HCT116 (cell line): ENCODE results near the gene AGPAT2. TPM values are rescaled to one million over a fixed set of nuclear protein-coding genes. Genes with fewer than 3 reads are reported as not detected.
A peak's percentile ranks its signal among the peaks of the same experiment; 100 is the strongest.

Source experiments
- ATAC-seq: fragments of 200-7000 bp; cut with Tn5 transposase; 2 replicates; pipeline ENCODE4 v1.9.1; 2020; ENCODE audit warnings: mild to moderate bottlenecking, moderate library complexity
- BruUV-seq: library from RNA; stranded (reverse); fragments of 400-500 nt; replicated peaks from 2 replicates; lab custom pipeline; 2021; lab: Mats Ljungman, UMichigan
- CTCF ChIA-PET: fragments of 300-600 bp; sonication (Branson Sonifier 250); formaldehyde crosslinking; loops from one replicate; lab custom pipeline; 2021; ENCODE audit warnings: antibody characterized with exemption; lab: Charles Lee
- POLR2A ChIA-PET: fragments of 300-600, 350-600 bp; sonication (Branson Sonifier 250); formaldehyde crosslinking; loops from one replicate; lab custom pipeline; 2021; ENCODE audit warnings: antibody characterized with exemption; lab: Charles Lee
- RAD21 ChIA-PET, 2 experiments: fragments of 300-600 bp; sonication (Branson Sonifier 250); formaldehyde crosslinking; loops; one replicate each; lab custom pipeline; 2023; ENCODE audit warnings: low total read pairs in 2 of 2; ENCODE audit not compliant: uncharacterized antibody in 2 of 2, unreplicated experiment in 2 of 2, low non-redundant PET in 1 of 2; lab: Charles Lee
- DNase-seq: peaks from one replicate; pipeline ENCODE4 v3.0.0-alpha.2; 2010; ENCODE audit warnings: low read depth, low spot score
- H2AFZ ChIP-seq: fragments of 200-600 bp; shearing (Covaris generic), sonication (generic); 2 replicates; pipeline ENCODE4 v1.6.1; 2017; ENCODE audit warnings: low read depth, mixed run types, mixed read lengths, antibody characterized with exemption, low read length; ENCODE audit not compliant: poor library complexity, severe bottlenecking
- H3K27ac ChIP-seq: 2 replicates; pipeline ENCODE4 v1.5.1; 2012; ENCODE audit warnings: low read depth, low read length
- H3K27me3 ChIP-seq: fragments of 200-600 bp; sonication (generic); 2 replicates; pipeline ENCODE4 v1.6.1; 2016; ENCODE audit warnings: mixed run types, low read length, mixed read lengths; ENCODE audit not compliant: insufficient read depth
- H3K36me3 ChIP-seq, 2 experiments: fragments of 200-500 bp in 1 of 2; fragments of 200-600 bp in 1 of 2; sonication (Bioruptor generic) in 1 of 2; sonication (generic) in 1 of 2; 2 replicates each; pipeline versions ENCODE4 v1.5.1 to v1.6.1; 2014 to 2016; ENCODE audit warnings: low read length in 2 of 2, inconsistent platforms in 1 of 2, mixed read lengths in 1 of 2, mixed run types in 1 of 2; ENCODE audit not compliant: insufficient read depth in 2 of 2, control insufficient read depth in 1 of 2
- H3K4me1 ChIP-seq, 2 experiments: fragments of 200-600 bp in 1 of 2; sonication (generic) in 1 of 2; 2 replicates each; pipeline versions ENCODE4 v1.5.1 to v1.6.1; 2012 to 2017; ENCODE audit warnings: low read length in 2 of 2, inconsistent platforms in 1 of 2, mild to moderate bottlenecking in 1 of 2, mixed read lengths in 1 of 2, mixed run types in 1 of 2, moderate library complexity in 1 of 2; ENCODE audit not compliant: insufficient read depth in 2 of 2, control insufficient read depth in 1 of 2
- H3K4me2 ChIP-seq: fragments of 200-600 bp; sonication (generic); 2 replicates; pipeline ENCODE4 v1.6.1; 2017; ENCODE audit warnings: mixed run types, low read length, mixed read lengths
- H3K4me3 ChIP-seq, 2 experiments: fragments of 200-600 bp in 1 of 2; sonication (generic) in 1 of 2; replicated peaks in 1 of 2; 2 replicates each; pipeline ENCODE4 v1.5.1; 2011 to 2016; ENCODE audit warnings: low read length in 2 of 2, control low read depth in 1 of 2, low read depth in 1 of 2, mild to moderate bottlenecking in 1 of 2, mixed read lengths in 1 of 2, mixed run types in 1 of 2
- H3K79me2 ChIP-seq: fragments of 200-600 bp; sonication (generic); 2 replicates; pipeline ENCODE4 v1.6.1; 2017; ENCODE audit warnings: mild to moderate bottlenecking, mixed run types, low read length, moderate library complexity, mixed read lengths; ENCODE audit not compliant: insufficient read depth
- H3K9ac ChIP-seq: fragments of 200-600 bp; sonication (generic); 2 replicates; pipeline ENCODE4 v1.6.1; 2016; ENCODE audit warnings: low read length, mixed read lengths
- H3K9me2 ChIP-seq: fragments of 200-600 bp; sonication (generic), shearing (Covaris generic); 2 replicates; pipeline ENCODE4 v1.6.1; 2017; ENCODE audit warnings: mixed run types, mild to moderate bottlenecking, moderate library complexity; ENCODE audit not compliant: insufficient read depth
- H3K9me3 ChIP-seq, 2 experiments: fragments of 200-500 bp in 1 of 2; fragments of 200-600 bp in 1 of 2; sonication (Bioruptor generic) in 1 of 2; sonication (generic) in 1 of 2; 2 replicates each; pipeline ENCODE4 v1.6.1; 2014 to 2017; ENCODE audit warnings: low read length in 2 of 2, mixed read lengths in 2 of 2, inconsistent platforms in 1 of 2, low read depth in 1 of 2, mild to moderate bottlenecking in 1 of 2, mixed run types in 1 of 2, moderate library complexity in 1 of 2; ENCODE audit not compliant: control insufficient read depth in 1 of 2, insufficient read depth in 1 of 2
- H4K20me1 ChIP-seq: fragments of 200-600 bp; sonication (generic), shearing (Covaris generic); 2 replicates; pipeline ENCODE4 v1.6.1; 2017; ENCODE audit warnings: mixed run types, mild to moderate bottlenecking, moderate library complexity; ENCODE audit not compliant: insufficient read depth
- CEBPB ChIP-seq: IDR thresholded peaks from 2 replicates; pipeline ENCODE4 v1.6.1; 2012; ENCODE audit warnings: low read depth
- ELF1 ChIP-seq: IDR thresholded peaks from 2 replicates; pipeline ENCODE4 v1.6.1; 2012; ENCODE audit warnings: low read depth, borderline replicate concordance
- FOSL1 ChIP-seq: IDR thresholded peaks from 2 replicates; pipeline ENCODE4 v1.6.1; 2012; ENCODE audit warnings: low read depth
- JUND ChIP-seq: IDR thresholded peaks from 2 replicates; pipeline ENCODE4 v1.6.1; 2012
- intact Hi-C: fragments of 100-400 bp; cut with micrococcal nuclease; formaldehyde crosslinking; loops from 2 replicates; pipeline ENCODE4 v1.10.0; 2022
- total RNA-seq: library from RNA; stranded (reverse); gene quantifications from one replicate; pipeline ENCODE4 v1.2.1, GENCODE V29; 2021; ENCODE audit not compliant: unreplicated experiment
- TF ChIP-seq, protein P1 (sequence below): IDR thresholded peaks from 2 replicates; pipeline ENCODE4 v1.6.1; 2012
- TF ChIP-seq, protein P2 (sequence below): IDR thresholded peaks from 2 replicates; pipeline ENCODE4 v1.6.1; 2012; ENCODE audit warnings: low read depth

Gene AGPAT2
- total RNA-seq, 1 experiment from 2014 or later, result 86.0 TPM

DNA sequence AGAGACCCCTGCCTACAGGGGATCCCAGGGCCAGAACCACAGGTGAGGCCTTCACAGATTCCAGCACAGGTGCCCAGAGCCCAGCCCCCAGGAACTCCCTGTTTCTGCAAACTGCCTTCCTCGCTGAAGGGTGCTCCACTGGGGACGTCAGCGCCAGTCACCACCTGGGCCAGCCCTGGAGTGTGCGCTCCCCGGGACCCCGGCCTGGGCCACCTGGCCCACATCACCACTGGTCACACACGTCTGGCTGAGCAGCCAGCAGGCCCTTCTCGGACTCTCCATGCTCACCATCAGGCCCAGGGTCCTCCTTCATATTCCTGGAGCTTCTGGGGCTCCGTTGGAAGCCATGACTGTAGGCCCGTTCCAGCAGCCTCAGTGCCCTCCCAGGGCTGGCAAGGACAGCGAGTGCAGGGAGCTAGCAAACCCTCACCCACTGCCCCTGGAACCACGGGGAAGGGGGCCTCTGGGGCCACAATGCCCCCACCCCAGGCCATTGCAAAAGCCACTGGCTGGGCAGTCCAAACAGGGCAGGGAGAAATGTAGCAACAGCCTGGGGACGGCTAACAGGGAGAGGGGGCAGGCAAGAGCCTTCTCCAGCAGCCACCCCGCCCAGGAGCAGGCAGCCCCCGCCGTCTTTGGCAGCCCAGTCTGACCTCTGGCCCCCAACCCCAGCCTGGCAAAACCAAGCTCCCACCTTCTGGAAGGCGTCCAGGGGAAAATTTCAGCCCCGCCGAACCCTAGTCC, 1.3 kb downstream of the AGPAT2 start:
- Histone ChIP-seq H3K4me2 (peak overlapping the region; percentile 97), H3K27ac (peak overlapping the region; percentile 86), H4K20me1 (no peaks in the 10 kb centered on the region), H3K9ac (peak overlapping the region; percentile 91), H3K27me3 (no peaks in the 10 kb centered on the region), H3K4me1 (peaks cover 27 to 38% of the 10 kb centered on the region in 2 experiments), H3K36me3 (no peaks in the 10 kb centered on the region), H3K79me2 (peaks cover 38% of the 10 kb centered on the region), H3K4me3 (peak overlapping the region; percentile 81 to 89), H3K9me3 (no peaks in the 10 kb centered on the region), H3K9me2 (no peaks in the 10 kb centered on the region), H2AFZ (no peak overlapping the region)
- no peak for ATAC-seq
- ChIA-PET RAD21 (no interaction called here), POLR2A (no interaction called here), CTCF (interaction anchor here (1.4 kb wide), 1 partner anchor 15 kb away, joined by 6 read pairs; no protein-coding TSS in a partner anchor)
- intact Hi-C loops, result loop anchor here (2.0 kb wide), 1 partner anchor 15 kb away; no protein-coding TSS in a partner anchor
- no peak for TF ChIP-seq CEBPB
- TF ChIP-seq, protein P1, sequence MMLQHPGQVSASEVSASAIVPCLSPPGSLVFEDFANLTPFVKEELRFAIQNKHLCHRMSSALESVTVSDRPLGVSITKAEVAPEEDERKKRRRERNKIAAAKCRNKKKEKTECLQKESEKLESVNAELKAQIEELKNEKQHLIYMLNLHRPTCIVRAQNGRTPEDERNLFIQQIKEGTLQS, result no peak
- TF ChIP-seq FOSL1, result no peak
- TF ChIP-seq ELF1, result no peak
- no peak for TF ChIP-seq JUND
- TF ChIP-seq, protein P2, sequence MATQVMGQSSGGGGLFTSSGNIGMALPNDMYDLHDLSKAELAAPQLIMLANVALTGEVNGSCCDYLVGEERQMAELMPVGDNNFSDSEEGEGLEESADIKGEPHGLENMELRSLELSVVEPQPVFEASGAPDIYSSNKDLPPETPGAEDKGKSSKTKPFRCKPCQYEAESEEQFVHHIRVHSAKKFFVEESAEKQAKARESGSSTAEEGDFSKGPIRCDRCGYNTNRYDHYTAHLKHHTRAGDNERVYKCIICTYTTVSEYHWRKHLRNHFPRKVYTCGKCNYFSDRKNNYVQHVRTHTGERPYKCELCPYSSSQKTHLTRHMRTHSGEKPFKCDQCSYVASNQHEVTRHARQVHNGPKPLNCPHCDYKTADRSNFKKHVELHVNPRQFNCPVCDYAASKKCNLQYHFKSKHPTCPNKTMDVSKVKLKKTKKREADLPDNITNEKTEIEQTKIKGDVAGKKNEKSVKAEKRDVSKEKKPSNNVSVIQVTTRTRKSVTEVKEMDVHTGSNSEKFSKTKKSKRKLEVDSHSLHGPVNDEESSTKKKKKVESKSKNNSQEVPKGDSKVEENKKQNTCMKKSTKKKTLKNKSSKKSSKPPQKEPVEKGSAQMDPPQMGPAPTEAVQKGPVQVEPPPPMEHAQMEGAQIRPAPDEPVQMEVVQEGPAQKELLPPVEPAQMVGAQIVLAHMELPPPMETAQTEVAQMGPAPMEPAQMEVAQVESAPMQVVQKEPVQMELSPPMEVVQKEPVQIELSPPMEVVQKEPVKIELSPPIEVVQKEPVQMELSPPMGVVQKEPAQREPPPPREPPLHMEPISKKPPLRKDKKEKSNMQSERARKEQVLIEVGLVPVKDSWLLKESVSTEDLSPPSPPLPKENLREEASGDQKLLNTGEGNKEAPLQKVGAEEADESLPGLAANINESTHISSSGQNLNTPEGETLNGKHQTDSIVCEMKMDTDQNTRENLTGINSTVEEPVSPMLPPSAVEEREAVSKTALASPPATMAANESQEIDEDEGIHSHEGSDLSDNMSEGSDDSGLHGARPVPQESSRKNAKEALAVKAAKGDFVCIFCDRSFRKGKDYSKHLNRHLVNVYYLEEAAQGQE, result no peak
- DNase-seq, result no peak
- BruUV-seq, result TSS peak; percentile 49
